DMS53 treated with DMSO at 0.1 percent for 48 hours (cell line): ENCODE measurements around the gene ZNF488.

Experiments used
- DNase-seq: peaks from one replicate; lab custom pipeline; 2025; ENCODE audit not compliant: unreplicated experiment; lab: John Stamatoyannopoulos, UW

ZNF488 gene

DNA sequence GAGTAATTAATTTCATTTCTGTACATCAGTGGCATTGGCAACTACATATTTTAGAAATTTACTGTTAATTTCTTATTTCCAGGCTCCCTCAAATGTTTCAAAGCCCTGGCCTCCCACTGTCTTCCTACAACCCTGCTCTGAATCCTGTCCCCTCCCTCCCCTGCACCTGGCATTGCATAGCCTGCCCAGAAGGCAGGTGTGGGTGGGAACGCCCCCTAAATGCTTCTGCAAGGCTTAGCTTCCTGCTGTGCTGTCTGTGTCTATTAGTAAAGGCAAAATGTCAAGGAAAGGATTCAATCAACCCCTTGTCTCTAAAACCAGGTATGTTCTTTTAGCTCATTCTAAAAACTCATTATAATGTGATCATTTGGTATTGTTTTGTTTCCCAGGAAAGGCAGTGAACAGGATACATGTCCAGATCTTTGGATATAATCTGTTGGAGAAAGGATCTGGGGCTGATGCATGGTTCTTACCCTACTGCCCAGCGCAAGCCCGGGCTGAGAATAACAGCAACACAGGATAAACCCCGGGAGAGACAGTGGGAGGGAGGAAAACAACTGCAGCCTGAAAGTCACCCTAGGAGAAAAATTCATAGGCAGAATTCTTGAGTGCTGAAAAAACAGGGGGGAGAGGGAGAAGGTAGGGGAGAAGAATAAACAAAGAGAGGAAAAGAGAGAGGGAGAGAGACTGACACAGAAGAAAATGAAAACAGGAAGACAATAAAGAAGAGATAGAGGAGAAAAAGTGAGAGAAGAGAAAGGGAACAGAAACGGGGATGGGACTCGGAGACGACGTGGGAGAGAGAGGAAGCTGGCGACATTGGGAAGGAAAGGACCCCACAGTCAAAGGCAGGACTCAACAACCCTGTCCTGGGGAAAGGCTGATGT lies 589 bp downstream of the ZNF488 start:
- DNase-seq, result peak; percentile 83

DNA sequence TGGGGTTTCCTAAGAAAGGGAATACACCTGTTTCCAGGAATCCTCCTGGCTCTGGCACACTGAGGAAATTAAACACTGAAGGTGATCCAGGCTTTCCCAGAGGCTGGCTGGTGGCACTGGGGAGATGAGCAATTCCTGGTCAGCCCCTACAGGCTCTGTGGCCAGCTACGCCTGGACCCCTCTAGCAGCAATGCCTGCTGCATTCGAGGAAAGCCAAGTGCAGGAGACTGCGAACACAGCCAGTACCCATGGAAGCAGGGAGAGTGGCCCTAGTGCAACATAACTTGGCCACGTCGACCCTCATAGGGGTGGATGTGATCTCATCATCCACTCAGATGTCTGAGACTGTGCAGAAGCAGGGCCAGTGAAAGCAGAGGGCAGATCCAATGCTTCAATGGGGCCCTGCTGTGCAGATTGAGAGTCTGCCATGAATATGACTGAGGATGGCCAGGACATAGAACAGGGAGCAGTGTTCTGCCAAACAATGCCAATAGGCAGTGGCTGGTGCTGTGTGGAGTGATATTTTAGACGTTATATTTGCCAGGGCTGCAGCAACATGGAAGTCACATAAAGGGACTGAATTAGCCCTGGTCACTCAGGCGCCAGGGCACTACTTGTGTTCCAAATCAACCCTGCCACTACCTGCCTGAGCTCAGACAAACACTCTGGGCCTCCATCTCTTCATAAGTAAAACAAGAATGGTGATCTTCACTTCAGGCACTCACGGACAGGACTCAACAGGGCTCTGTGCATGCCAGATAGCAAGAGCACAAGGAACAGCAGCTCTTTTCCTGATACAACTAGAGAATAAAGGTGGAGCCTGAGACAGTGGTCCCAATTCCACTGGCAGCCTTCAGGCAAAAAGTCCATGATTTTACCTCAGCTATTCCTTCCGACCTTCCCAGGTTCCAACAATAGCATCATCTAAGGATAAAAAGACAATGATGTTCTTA lies 2.4 kb downstream of the ZNF488 start:
- DNase-seq, result peak; percentile 17

DNA sequence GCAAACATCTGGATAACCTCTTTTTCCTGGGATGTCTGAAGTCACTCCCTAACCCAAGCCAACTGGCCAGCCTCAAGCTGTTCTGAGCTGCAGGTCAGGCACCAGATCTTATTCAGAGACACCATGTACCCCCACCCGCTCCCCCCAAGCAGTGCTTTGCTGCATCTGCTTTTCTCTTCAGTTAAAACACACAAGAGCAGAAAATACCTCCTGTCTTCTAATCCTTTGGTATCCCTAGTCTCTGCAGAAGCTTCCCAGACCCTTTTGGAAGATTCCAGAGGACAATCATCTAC lies 3.0 kb downstream of the ZNF488 start:
- no peak for DNase-seq

DNA sequence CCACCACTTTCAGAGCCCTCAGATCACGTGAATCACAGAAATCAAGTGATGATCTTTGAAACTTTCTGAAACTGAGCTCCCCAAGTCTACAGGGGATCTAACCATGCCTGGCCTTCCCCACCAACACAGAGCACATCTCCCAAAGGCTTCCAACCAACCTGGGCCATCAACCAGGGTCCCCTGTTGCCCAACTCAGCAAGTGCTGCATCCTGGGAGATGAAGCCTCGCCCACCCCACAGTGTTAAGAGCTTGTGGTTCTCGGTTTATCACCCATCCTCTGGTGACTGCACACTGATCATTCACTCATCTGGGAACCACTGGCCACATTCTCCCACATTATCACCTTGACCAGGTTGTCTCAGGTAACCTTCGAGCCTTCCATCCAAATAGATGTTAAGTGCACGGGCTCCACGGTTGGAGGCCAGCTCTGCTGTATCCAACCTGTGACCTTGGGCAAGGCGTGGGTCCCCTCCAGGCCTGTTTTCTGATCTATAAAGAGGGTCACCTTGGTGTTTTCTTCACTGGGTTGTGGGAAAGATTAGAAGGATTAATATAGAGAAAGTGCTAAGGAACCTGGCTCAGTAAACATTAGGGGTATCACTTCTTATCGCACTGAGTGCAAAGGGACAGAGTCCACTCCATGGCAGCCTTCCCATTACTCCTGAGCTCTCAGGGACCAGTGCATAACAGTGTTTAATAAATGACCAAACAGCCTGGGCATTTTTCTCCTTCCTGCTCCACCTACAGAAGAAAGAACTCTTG lies 3.6 kb downstream of the ZNF488 start:
- DNase-seq, result no peak

DNA sequence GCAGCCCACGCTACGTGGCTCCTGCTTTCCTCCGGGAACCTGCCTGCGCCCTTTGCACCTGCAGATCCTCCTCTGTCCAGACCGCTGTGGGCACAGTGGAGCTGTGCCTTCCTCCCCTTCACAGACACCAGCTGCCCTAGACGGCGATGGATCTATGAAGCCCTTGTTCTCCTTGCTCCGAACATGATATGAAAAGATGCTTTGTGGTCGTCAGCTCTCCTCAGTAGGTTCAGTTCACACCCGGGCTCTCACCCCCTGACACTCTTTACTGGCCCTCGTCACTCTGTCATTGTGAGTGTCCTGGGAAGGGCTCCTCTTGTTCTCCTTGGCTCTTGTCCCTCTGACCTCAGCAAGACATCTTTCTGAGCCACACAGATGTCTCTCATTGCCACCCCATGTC lies 4.2 kb downstream of the ZNF488 start:
- no peak for DNase-seq

DNA sequence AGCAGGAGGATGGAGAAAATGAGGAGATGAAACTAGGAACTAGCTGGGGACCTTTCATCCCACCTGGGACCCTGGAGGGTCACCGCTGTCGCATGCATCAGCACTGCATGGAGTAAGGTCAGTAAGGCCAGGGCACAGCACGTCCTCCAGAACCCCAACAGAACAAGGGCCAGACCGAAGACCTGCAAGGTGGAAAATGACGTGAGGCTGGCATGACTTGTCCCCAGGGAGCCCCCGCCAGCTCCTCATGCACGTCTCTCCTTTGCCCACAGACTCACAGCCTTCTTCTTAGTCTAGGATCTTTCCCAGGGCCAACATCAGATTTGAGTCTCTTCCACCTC lies 4.7 kb downstream of the ZNF488 start:
- DNase-seq, result no peak

DNA sequence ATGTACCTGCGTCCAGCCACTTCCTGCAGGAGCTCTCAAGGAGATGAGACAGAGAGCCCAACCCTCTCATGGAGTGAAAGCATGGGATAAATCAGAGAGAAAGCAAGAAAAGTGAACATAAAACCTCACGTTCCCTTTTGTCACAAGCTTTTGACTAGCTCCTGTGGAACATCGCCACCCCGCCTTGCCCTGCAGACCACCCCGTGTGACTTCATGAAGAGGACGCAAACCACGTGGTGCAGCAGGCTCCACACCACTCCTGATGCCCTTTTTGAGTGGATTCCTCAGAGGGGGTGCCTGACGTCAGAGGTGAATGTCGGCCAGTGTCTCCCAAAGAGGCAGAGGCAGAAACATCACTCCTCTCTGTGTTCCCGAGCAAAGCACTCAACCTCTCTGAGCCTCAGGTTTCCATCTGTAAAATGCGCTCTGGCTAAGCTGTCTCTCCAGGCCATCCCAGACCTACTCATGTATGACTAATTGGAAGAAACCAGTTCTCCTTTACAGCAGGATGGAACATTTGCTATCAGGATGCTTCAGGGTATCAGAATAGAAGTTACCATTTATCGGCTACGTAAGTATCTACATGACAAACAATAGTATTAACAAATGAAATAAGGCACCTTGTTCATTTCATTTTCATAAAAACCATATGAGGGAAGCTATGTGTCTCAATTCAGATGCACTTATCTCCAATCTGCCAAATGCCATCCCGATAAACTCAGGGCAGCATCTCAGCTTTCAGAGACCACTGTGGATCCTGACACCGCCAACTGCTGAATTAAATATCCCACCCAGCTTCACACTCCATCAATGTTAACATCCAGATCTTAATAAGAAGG lies 5.3 kb downstream of the ZNF488 start:
- no peak for DNase-seq

DNA sequence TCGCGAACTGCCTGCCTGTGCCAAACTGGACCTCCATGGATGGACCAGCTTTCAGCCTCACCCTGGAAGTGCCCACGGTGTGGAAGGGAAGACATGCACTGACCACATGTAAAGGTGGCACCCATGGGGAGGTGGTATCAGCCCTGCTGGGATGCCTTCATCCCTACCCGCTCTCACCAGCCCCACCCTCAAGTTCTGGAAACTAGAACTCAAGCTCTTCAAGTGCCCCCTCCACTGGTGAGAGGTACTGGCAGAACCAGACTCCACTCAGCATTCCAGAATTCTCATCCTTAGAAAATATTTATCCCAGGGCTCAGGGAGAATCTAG lies 5.9 kb downstream of the ZNF488 start:
- no peak for DNase-seq

DNA sequence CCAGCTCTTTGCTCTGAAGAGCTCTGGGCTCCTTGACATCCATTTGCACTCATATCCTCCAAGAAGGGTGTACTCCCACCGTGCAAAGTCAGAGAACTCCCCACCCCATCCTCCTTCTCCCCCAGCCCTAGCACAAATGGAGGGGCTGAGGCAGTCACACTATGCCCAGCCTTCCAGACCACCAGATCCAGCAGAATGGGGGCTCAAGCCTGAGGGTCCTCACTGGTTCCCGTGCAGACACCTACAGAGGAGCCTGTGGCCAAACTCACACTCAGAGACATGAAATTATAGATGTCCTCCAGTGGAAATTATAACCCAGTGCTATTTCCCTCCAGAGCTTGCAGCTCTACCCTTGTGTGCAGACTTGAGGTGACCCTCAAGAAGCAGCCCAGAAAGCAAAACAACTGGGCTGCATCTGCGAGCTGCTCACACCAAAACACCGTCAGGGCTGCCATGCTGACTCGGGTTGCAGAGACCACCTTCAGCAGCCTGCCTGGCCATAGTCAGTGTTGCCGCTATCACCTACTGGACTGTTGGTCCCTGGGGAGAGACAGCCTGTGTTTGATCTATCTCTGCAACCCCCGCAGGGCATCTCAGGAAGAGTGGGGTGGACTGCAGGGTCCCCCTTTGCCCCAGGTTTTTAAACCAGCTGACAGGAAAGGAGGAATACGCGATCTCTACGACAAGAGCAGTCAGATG lies 7.4 kb downstream of the ZNF488 start:
- DNase-seq, result no peak

DNA sequence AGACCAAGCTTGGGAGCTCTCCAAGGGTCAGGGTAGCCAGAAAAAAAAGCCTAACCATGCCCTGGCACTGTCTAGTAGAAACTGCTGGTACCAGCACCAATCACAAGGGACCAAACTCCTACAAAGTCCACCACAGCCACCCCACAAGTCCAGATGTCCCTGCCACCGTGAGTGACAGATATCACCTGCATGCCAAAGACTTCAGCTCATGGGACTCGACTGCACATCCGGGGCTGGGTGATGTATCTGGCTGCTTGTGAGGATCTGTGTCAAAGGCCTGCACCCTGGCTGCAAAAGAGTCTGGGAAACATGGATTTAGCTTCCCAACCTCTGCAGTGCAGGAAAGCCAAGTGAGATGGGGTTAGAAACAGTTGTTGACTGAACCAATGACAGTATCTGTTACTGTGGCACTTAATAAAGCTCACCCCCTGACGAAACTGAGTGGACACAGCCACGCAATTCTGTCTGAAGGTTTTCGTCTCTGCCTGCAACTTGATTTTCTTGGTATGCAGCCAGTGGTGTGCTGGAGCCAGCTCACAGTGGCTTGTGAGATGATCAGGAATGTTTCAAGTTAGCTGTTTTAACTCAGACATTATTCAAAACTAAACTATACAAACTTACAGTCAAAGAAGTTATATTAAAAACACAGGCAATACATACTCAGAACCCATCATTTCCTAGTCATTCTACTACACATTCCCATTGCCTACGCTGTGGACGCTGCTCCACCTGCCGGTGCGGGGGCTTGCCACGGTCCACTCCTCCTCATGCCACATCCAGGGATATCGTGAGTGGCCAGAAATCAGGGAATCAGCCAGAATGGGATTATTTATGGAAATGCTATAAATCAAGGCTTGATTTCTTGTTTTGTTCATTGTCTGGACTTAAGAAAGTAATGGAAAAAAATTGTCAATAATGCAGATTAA lies 9.2 kb downstream of the ZNF488 start:
- no peak for DNase-seq

DNA sequence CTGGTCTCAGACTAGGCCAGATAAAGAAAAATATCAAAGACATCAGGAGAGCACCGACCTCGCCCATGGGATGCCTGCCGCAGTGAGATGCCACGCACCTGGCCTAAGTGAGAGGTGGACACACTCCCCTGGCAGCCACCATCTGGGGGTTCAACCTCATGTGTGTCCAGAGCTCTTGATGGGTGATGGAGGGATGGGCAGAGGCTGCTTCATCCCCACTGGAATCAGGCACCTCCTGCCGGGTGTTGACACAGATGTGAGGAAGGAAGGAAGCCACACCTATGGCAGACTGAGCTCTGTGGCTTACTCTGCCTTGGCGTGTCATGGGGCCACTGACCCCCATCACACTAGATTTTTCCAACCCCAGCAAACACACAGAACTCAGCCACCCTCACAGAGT lies 11.4 kb downstream of the ZNF488 start:
- no peak for DNase-seq

DNA sequence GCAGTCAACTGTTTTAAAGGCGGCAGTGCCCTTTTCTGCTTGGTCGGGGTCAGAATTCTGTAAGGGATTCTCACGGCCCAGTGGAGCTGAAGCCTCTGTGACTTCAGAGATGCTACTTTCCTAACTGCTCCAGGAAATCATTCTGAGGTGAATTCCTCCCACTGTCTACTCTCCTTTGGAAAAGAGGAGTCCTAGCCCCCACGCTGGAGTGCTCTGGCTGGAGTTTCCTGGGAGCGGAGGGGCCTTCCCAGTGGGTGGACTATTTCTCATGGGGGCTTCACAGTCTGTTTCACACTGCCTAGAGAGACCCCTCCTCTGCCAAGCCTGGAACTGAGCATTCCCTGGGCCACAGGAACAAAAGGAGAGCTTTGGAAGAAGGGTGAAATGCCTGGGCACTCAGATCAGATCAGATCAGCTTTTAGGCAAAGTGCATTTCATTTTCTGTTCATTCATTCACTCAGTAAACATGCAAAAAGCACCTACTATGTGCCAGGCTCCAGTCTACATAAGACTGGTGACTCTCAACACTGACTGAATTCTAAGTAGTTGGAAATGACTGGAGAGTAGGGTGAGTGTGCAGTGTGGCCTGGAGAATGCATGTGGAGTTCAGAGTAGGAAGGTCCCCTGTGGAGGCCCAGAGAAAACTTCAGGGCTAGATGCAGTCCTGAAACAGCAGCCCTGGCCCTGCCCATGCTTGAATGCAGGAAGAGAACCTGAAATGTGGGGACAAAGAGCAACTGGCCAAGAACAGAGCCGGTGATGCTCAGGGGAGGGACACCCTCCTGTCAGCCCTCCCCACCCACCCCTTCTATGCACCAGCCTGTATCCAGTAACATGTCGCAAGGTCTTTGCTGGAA lies 12.2 kb downstream of the ZNF488 start:
- no peak for DNase-seq

DNA sequence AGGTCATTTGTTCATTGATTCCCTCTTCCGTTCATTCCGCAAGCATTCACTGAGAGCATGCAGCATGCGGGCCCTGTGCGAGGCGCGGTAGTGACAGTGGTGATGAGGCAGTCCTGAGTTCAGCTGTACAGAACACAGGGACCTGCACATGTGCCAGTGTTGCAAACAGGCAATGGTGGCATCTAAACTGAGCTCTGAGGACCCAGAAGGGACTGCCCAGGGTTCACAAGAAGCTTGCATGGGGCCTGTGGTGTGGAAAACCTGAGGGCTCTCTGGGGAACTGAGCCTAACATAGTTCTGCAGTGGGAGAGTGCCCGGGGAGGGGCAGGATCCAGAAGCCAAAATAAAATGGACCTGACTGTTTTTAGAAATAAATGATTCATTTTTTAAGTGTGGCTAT lies 13.2 kb downstream of the ZNF488 start:
- no peak for DNase-seq

DNA sequence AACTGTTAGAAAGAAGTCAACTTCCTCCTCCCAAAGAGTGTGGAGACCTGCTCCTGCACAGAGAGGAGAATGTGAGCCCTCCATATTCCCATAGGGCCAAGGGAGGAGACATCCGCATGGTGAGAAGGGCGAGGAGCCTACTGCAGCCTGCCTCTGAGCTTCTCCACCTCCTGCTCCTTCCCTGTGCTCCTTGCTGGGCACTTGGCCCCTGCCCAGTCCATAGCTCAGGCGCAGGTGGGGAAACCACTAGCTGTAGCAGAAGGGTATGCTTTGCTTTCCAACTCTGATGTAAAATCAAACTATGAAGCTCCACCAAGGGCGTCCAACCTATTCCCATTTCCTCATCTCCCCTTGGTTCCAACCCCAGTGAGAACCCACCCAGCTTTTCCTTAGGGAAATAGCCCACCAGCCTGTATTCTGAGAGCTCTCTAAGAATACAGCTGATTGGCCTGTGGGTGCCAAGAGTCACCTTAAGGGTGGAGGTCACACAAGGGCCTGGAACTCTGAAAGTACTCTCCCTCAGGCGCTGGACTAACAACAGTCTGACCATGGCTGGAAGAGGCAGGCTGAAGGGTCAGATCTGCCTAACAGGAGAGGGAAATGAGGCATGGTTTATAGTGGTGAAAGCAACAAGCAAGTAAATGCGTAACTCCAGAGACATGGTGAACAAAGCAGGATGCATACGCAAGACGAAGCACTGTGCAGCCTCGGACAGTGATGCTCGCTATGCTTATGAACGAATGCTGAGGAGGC lies 13.9 kb downstream of the ZNF488 start:
- DNase-seq, result no peak

DNA sequence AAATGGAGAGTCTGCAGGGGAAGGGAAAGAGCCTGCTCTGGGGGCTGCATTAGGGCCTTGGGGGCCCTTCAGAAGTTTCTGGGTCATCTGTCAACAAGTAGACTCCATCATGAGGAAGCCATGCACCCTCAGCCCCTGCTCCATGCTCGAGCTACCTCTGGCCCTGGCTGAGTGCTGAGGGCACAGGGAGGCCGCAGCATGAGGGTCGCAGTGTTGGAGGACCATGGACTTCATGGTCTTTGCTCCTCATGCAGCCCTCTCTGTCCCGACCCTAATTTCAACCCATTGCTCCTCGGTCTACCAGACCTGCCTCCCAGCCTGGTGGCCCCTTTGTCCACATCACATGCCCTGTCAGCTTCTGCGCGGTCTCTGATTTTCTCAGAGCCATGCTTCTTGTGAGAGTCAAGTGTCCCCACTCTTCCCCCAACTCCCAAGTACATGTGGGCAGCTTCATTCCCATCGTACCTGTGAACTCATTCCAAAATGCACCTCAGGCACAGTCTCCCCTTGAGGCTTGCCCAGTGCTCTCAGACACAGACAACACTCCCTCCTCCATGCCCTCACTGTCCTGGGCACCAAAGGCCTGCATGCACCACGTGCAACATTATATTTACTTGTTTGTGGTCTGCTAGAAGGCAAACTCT lies 14.7 kb downstream of the ZNF488 start:
- no peak for DNase-seq

DNA sequence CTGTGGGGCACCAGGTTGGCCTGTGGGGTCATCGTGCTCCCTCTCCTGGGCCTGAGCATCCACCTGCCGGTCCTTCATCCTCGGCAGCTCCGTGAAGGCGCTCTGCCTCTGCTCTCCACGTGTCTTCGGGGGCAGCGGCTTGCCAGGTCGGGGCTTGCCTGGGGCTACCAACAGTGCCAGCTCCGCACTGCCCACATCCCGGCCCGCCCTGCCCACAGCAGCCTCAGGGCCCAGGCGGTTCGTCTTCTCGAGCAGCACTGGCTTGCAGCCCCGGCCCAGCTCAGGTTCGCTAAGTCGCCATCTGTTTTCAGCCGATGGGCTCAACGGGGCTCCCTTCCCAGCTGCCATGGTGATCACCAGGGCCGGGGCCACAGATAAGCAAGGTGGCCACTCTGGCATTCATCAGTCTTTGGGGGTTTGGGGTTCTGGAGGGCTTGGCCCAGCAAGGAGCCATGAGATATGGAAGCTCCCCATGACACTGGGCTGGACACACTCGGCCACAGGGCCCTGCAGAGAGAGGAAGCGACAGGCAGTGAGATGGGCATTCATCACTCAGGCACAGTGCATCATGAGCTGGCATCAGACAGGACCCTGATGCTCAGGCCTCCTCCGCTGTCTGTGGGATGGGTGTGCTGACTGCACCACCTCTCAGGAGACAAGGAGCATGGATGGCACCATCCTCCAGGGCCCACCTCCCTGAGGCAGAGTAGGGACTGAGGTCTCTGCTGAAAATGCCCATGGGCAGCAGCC lies 15.5 kb downstream of the ZNF488 start:
- no peak for DNase-seq
